ENCODE results near the gene DLG3.

DLG3 gene

DNA sequence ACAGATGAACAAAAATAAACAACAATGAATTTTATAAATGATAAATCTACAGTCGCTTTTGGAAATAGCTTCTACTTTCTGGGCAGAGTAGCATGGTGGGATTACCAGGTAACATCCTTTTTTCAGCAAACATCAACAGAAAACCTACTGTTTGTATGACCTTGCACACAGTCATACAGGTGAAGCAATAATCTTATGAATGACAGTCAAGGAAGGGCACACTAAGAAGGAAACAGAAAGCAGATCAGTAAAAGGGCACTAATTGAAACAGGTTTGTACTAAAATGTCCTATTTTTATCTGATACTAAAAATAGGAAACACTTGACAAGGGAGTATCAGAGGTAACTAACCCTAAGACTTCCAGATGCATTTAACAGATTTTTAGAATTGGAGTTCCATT, 108.9 kb downstream of the DLG3 start:
- H3K4me2 ChIP-seq (ENCODE audit: low read length): no peak overlapping the region
- no peak overlapping the region for H3K27ac ChIP-seq (ENCODE audit: low read depth, low read length, poor library complexity, severe bottlenecking)
- H3K27me3 ChIP-seq (ENCODE audit: insufficient read depth, low read length): no peaks in the 10 kb centered on the region
- H2AFZ ChIP-seq (ENCODE audit: low read length): no peak overlapping the region
- H3K9me3 ChIP-seq (ENCODE audit: low read length): no peaks in the 10 kb centered on the region
- no peaks in the 10 kb centered on the region for H3K4me1 ChIP-seq (ENCODE audit: insufficient read depth, low read length, severe bottlenecking)
- no peaks in the 10 kb centered on the region for H3K9me2 ChIP-seq (ENCODE audit: low read depth, low read length)
- H3K36me3 ChIP-seq (ENCODE audit: insufficient read depth, low read length): no peaks in the 10 kb centered on the region
- no peaks in the 10 kb centered on the region for H3K79me2 ChIP-seq (ENCODE audit: insufficient read depth, low read length)
- no peaks in the 10 kb centered on the region for H3F3A ChIP-seq (ENCODE audit: insufficient read depth, low read length)
- TF ChIP-seq EZH2 (IDR thresholded peaks at IDR 0.05; ENCODE audit: borderline replicate concordance, low read length): no peak
- no peak overlapping the region for H3K4me3 ChIP-seq (ENCODE audit: low read depth, low read length, poor library complexity, severe bottlenecking)
- H3K9ac ChIP-seq (ENCODE audit: low read length): no peak overlapping the region
- H4K20me1 ChIP-seq (ENCODE audit: insufficient read depth, low read length): no peaks in the 10 kb centered on the region

GRCh38 chrX:70554081-70554480, 109.4 kb downstream of the DLG3 start:
- no peak overlapping the region for H2AFZ ChIP-seq (ENCODE audit: low read length)
- H3K27me3 ChIP-seq (ENCODE audit: insufficient read depth, low read length): no peaks in the 10 kb centered on the region
- no peaks in the 10 kb centered on the region for H3F3A ChIP-seq (ENCODE audit: insufficient read depth, low read length)
- H3K27ac ChIP-seq (ENCODE audit: low read depth, low read length, poor library complexity, severe bottlenecking): no peak overlapping the region
- no peak overlapping the region for H3K4me3 ChIP-seq (ENCODE audit: low read depth, low read length, poor library complexity, severe bottlenecking)
- TF ChIP-seq EZH2 (IDR thresholded peaks at IDR 0.05; ENCODE audit: borderline replicate concordance, low read length): no peak
- TF ChIP-seq CTCF (IDR thresholded peaks at IDR 0.05; ENCODE audit: low read length): peak; percentile 22; the same call in 1 of the 2 replicates
- no peak overlapping the region for H3K9ac ChIP-seq (ENCODE audit: low read length)
- no peaks in the 10 kb centered on the region for H3K9me3 ChIP-seq (ENCODE audit: low read length)
- no peaks in the 10 kb centered on the region for H3K9me2 ChIP-seq (ENCODE audit: low read depth, low read length)
- H4K20me1 ChIP-seq (ENCODE audit: insufficient read depth, low read length): no peaks in the 10 kb centered on the region
- no peaks in the 10 kb centered on the region for H3K4me1 ChIP-seq (ENCODE audit: insufficient read depth, low read length, severe bottlenecking)
- H3K4me2 ChIP-seq (ENCODE audit: low read length): no peak overlapping the region
- H3K36me3 ChIP-seq (ENCODE audit: insufficient read depth, low read length): no peaks in the 10 kb centered on the region
- no peaks in the 10 kb centered on the region for H3K79me2 ChIP-seq (ENCODE audit: insufficient read depth, low read length)

GRCh38 chrX:70554523-70554922, 109.9 kb downstream of the DLG3 start:
- no peak for TF ChIP-seq CTCF (IDR thresholded peaks at IDR 0.05; ENCODE audit: low read length)
- no peak for TF ChIP-seq EZH2 (IDR thresholded peaks at IDR 0.05; ENCODE audit: borderline replicate concordance, low read length)
- Histone ChIP-seq H3F3A (ENCODE audit: insufficient read depth, low read length) (no peaks in the 10 kb centered on the region), H4K20me1 (ENCODE audit: insufficient read depth, low read length) (no peaks in the 10 kb centered on the region), H3K27me3 (ENCODE audit: insufficient read depth, low read length) (no peaks in the 10 kb centered on the region), H3K36me3 (ENCODE audit: insufficient read depth, low read length) (no peaks in the 10 kb centered on the region), H3K79me2 (ENCODE audit: insufficient read depth, low read length) (no peaks in the 10 kb centered on the region), H3K9ac (ENCODE audit: low read length) (no peak overlapping the region), H3K9me3 (ENCODE audit: low read length) (no peaks in the 10 kb centered on the region), H3K27ac (ENCODE audit: low read depth, low read length, poor library complexity, severe bottlenecking) (no peak overlapping the region), H3K9me2 (ENCODE audit: low read depth, low read length) (no peaks in the 10 kb centered on the region), H2AFZ (ENCODE audit: low read length) (no peak overlapping the region), H3K4me3 (ENCODE audit: low read depth, low read length, poor library complexity, severe bottlenecking) (no peak overlapping the region), H3K4me2 (ENCODE audit: low read length) (no peak overlapping the region), H3K4me1 (ENCODE audit: insufficient read depth, low read length, severe bottlenecking) (no peaks in the 10 kb centered on the region)

GRCh38 chrX:70554948-70555347, 110.3 kb downstream of the DLG3 start:
- Histone ChIP-seq H3K27me3 (ENCODE audit: insufficient read depth, low read length) (no peaks in the 10 kb centered on the region), H3K27ac (ENCODE audit: low read depth, low read length, poor library complexity, severe bottlenecking) (no peak overlapping the region), H3K9ac (ENCODE audit: low read length) (no peak overlapping the region), H3K36me3 (ENCODE audit: insufficient read depth, low read length) (no peaks in the 10 kb centered on the region), H3K4me3 (ENCODE audit: low read depth, low read length, poor library complexity, severe bottlenecking) (no peak overlapping the region), H3K9me3 (ENCODE audit: low read length) (no peaks in the 10 kb centered on the region), H3K9me2 (ENCODE audit: low read depth, low read length) (no peaks in the 10 kb centered on the region), H3F3A (ENCODE audit: insufficient read depth, low read length) (no peaks in the 10 kb centered on the region), H2AFZ (ENCODE audit: low read length) (no peak overlapping the region), H3K4me1 (ENCODE audit: insufficient read depth, low read length, severe bottlenecking) (no peaks in the 10 kb centered on the region), H4K20me1 (ENCODE audit: insufficient read depth, low read length) (no peaks in the 10 kb centered on the region), H3K4me2 (ENCODE audit: low read length) (no peak overlapping the region), H3K79me2 (ENCODE audit: insufficient read depth, low read length) (no peaks in the 10 kb centered on the region)
- TF ChIP-seq EZH2 (IDR thresholded peaks at IDR 0.05; ENCODE audit: borderline replicate concordance, low read length): no peak
